ENCODE measurements around the gene CTNNA3.
"Not testable (repeated sequence)": the region's sequence is repeated elsewhere in the genome, so short reads cannot be mapped to it uniquely, and the experiment has no call there.

CTNNA3 gene

GRCh38 chr10:67246066-67246555 is 449.9 kb downstream of the CTNNA3 start:
- DNase-seq (ENCODE audit: low spot score), result no peak

- DNase-seq (ENCODE audit: low spot score), result no peak
Measured at GRCh38 chr10:67242528-67242927, 453.5 kb downstream of the CTNNA3 start.

- DNase-seq (ENCODE audit: low spot score), result no peak
Measured at GRCh38 chr10:67241451-67241850, 454.5 kb downstream of the CTNNA3 start.

- DNase-seq (ENCODE audit: low spot score), result no peak
Measured at GRCh38 chr10:67239864-67240497, 456.0 kb downstream of the CTNNA3 start.

GRCh38 chr10:67230680-67231500 is 465.1 kb downstream of the CTNNA3 start:
- DNase-seq (ENCODE audit: low spot score), result not testable (repeated sequence)

GRCh38 chr10:67225226-67225625 is 470.8 kb downstream of the CTNNA3 start:
- DNase-seq (ENCODE audit: low spot score), result no peak

GRCh38 chr10:67224553-67224952 is 471.4 kb downstream of the CTNNA3 start:
- no peak for DNase-seq (ENCODE audit: low spot score)

GRCh38 chr10:67222934-67223333 is 473.1 kb downstream of the CTNNA3 start:
- no peak for DNase-seq (ENCODE audit: low spot score)

- DNase-seq (ENCODE audit: low spot score), result no peak
Measured at GRCh38 chr10:67221939-67222494, 474.0 kb downstream of the CTNNA3 start.

- no peak for DNase-seq (ENCODE audit: low spot score)
Measured at GRCh38 chr10:67211680-67212079, 484.3 kb downstream of the CTNNA3 start.

GRCh38 chr10:67207923-67208322 is 488.1 kb downstream of the CTNNA3 start:
- DNase-seq (ENCODE audit: low spot score), result not testable (repeated sequence)

GRCh38 chr10:67200913-67201564 is 495.0 kb downstream of the CTNNA3 start:
- no peak for DNase-seq (ENCODE audit: low spot score)

GRCh38 chr10:67175354-67175753 is 520.6 kb downstream of the CTNNA3 start:
- no peak for DNase-seq (ENCODE audit: low spot score)

- no peak for DNase-seq (ENCODE audit: low spot score)
Measured at GRCh38 chr10:67173787-67174186, 522.2 kb downstream of the CTNNA3 start.

GRCh38 chr10:67171970-67172369 is 524.0 kb downstream of the CTNNA3 start:
- DNase-seq (ENCODE audit: low spot score), result no peak

- no peak for DNase-seq (ENCODE audit: low spot score)
Measured at GRCh38 chr10:67156239-67156638, 539.8 kb downstream of the CTNNA3 start.

- DNase-seq (ENCODE audit: low spot score), result no peak
Measured at GRCh38 chr10:67151471-67151870, 544.5 kb downstream of the CTNNA3 start.

GRCh38 chr10:67144530-67144929 is 551.5 kb downstream of the CTNNA3 start:
- DNase-seq (ENCODE audit: low spot score), result no peak

GRCh38 chr10:67141300-67141699 is 554.7 kb downstream of the CTNNA3 start:
- DNase-seq (ENCODE audit: low spot score), result no peak

GRCh38 chr10:67140641-67141040 is 555.4 kb downstream of the CTNNA3 start:
- DNase-seq (ENCODE audit: low spot score), result no peak

GRCh38 chr10:67127441-67127840 is 568.6 kb downstream of the CTNNA3 start:
- DNase-seq (ENCODE audit: low spot score), result no peak

- no peak for DNase-seq (ENCODE audit: low spot score)
Measured at GRCh38 chr10:67119651-67120050, 576.3 kb downstream of the CTNNA3 start.

- DNase-seq (ENCODE audit: low spot score), result no peak
Measured at GRCh38 chr10:67115972-67116371, 580.0 kb downstream of the CTNNA3 start.
